ENCODE data around the gene HIBADH. TPM values are rescaled to one million over a fixed set of nuclear protein-coding genes. Genes with fewer than 3 reads are reported as not detected.

Gene HIBADH
- 10 to 100 TPM; 83.6 to 88.7 (median 88.0) TPM for polyA plus RNA-seq (ENCODE audit: insufficient read length in 3 of 3)
- long read RNA-seq, donor 1, transcript HIBADH-201 (8 exons, 1,990 nt) = major isoform, 37 of 65 reads
- long read RNA-seq, donor 1, partial matches to known transcripts = 28 of 65 reads
- long read RNA-seq, donor 1, other reads (novel, unspliced or antisense) = 0 of 65 reads
- long read RNA-seq, donor 2, transcript HIBADH-201 (8 exons, 1,990 nt) = major isoform, 37 of 79 reads
- long read RNA-seq, donor 2, partial matches to known transcripts = 41 of 79 reads
- long read RNA-seq, donor 2, other reads (novel, unspliced or antisense) = 0 of 79 reads
- long read RNA-seq, donor 3, transcript HIBADH-201 (8 exons, 1,990 nt) = major isoform, 29 of 69 reads
- long read RNA-seq, donor 3, partial matches to known transcripts = 39 of 69 reads
- long read RNA-seq, donor 3, other reads (novel, unspliced or antisense) = 0 of 69 reads
- long read RNA-seq, donor 4, transcript HIBADH-201 (8 exons, 1,990 nt) = major isoform, 33 of 72 reads
- long read RNA-seq, donor 4, partial matches to known transcripts = 39 of 72 reads
- long read RNA-seq, donor 4, other reads (novel, unspliced or antisense) = 0 of 72 reads
- long read RNA-seq, donor 5, transcript HIBADH-204 (2 exons, 570 nt) = minor isoform, 5 of 32 reads
- long read RNA-seq, donor 5, transcript HIBADH-201 (8 exons, 1,990 nt) = major isoform, 19 of 32 reads
- long read RNA-seq, donor 5, partial matches to known transcripts = 8 of 32 reads
- long read RNA-seq, donor 5, other reads (novel, unspliced or antisense) = 0 of 32 reads
- long read RNA-seq, donor 6, transcript HIBADH-201 (8 exons, 1,990 nt) = major isoform, 24 of 57 reads
- long read RNA-seq, donor 6, partial matches to known transcripts = 31 of 57 reads
- long read RNA-seq, donor 6, other reads (novel, unspliced or antisense) = 0 of 57 reads
- long read RNA-seq, donor 7, transcript HIBADH-201 (8 exons, 1,990 nt) = major isoform, 28 of 62 reads
- long read RNA-seq, donor 7, partial matches to known transcripts = 30 of 62 reads
- long read RNA-seq, donor 7, other reads (novel, unspliced or antisense) = 0 of 62 reads
- long read RNA-seq, donor 8, transcript HIBADH-201 (8 exons, 1,990 nt) = major isoform, 5 of 11 reads
- long read RNA-seq, donor 8, partial matches to known transcripts = 5 of 11 reads
- long read RNA-seq, donor 8, other reads (novel, unspliced or antisense) = 0 of 11 reads
- long read RNA-seq, donor 9, transcript HIBADH-201 (8 exons, 1,990 nt) = major isoform, 44 of 243 reads
- long read RNA-seq, donor 9, partial matches to known transcripts = 197 of 243 reads
- long read RNA-seq, donor 9, other reads (novel, unspliced or antisense) = 0 of 243 reads
- long read RNA-seq, donor 10, transcript HIBADH-201 (8 exons, 1,990 nt) = major isoform, 33 of 68 reads
- long read RNA-seq, donor 10, partial matches to known transcripts = 33 of 68 reads
- long read RNA-seq, donor 10, other reads (novel, unspliced or antisense) = 0 of 68 reads
- long read RNA-seq, donor 11, transcript HIBADH-201 (8 exons, 1,990 nt) = major isoform, 19 of 35 reads
- long read RNA-seq, donor 11, partial matches to known transcripts = 13 of 35 reads
- long read RNA-seq, donor 11, other reads (novel, unspliced or antisense) = 0 of 35 reads
- long read RNA-seq, donor 12, transcript HIBADH-201 (8 exons, 1,990 nt) = major isoform, 43 of 91 reads
- long read RNA-seq, donor 12, partial matches to known transcripts = 47 of 91 reads
- long read RNA-seq, donor 12, other reads (novel, unspliced or antisense) = 0 of 91 reads
- long read RNA-seq, donor 13, transcript HIBADH-201 (8 exons, 1,990 nt) = major isoform, 9 of 9 reads
- long read RNA-seq, donor 13, partial matches to known transcripts = 0 of 9 reads
- long read RNA-seq, donor 13, other reads (novel, unspliced or antisense) = 0 of 9 reads
- long read RNA-seq, donor 14, transcript HIBADH-201 (8 exons, 1,990 nt) = major isoform, 44 of 227 reads
- long read RNA-seq, donor 14, partial matches to known transcripts = 180 of 227 reads
- long read RNA-seq, donor 14, other reads (novel, unspliced or antisense) = 0 of 227 reads
- long read RNA-seq, donor 15, transcript HIBADH-201 (8 exons, 1,990 nt) = major isoform, 32 of 84 reads
- long read RNA-seq, donor 15, partial matches to known transcripts = 50 of 84 reads
- long read RNA-seq, donor 15, other reads (novel, unspliced or antisense) = 0 of 84 reads
- long read RNA-seq, donor 16, transcript HIBADH-201 (8 exons, 1,990 nt) = major isoform, 37 of 254 reads
- long read RNA-seq, donor 16, partial matches to known transcripts = 217 of 254 reads
- long read RNA-seq, donor 16, other reads (novel, unspliced or antisense) = 0 of 254 reads

- DNase-seq = peak; percentile 99
Measured at GRCh38 chr7:27662490-27663205, at the start of gene HIBADH. HIBADH (minus strand) TSS chr7:27662883; CDS start chr7:27662788, 95 bp downstream.

GRCh38 chr7:27712217-27712616, 49.5 kb upstream of the HIBADH start:
- no peak for DNase-seq

GRCh38 chr7:27709137-27710075, 46.7 kb upstream of the HIBADH start:
- DNase-seq = no peak

- DNase-seq = no peak
Measured at GRCh38 chr7:27708485-27708884, 45.8 kb upstream of the HIBADH start.

- DNase-seq = no peak
Measured at GRCh38 chr7:27705200-27705594, 42.5 kb upstream of the HIBADH start.

GRCh38 chr7:27704422-27705199, 41.9 kb upstream of the HIBADH start:
- DNase-seq = no peak

GRCh38 chr7:27703181-27703580, 40.5 kb upstream of the HIBADH start:
- no peak for DNase-seq

GRCh38 chr7:27700501-27700900, 37.8 kb upstream of the HIBADH start:
- no peak for DNase-seq

- DNase-seq = no peak
Measured at GRCh38 chr7:27699751-27700150, 37.1 kb upstream of the HIBADH start.

GRCh38 chr7:27697861-27698430, 35.3 kb upstream of the HIBADH start:
- no peak for DNase-seq

GRCh38 chr7:27695096-27695495, 32.4 kb upstream of the HIBADH start:
- no peak for DNase-seq

GRCh38 chr7:27693794-27694193, 31.1 kb upstream of the HIBADH start:
- DNase-seq = no peak

- no peak for DNase-seq
Measured at GRCh38 chr7:27690649-27691048, 28.0 kb upstream of the HIBADH start.

GRCh38 chr7:27689591-27690164, 27.0 kb upstream of the HIBADH start:
- DNase-seq = no peak

- DNase-seq = no peak
Measured at GRCh38 chr7:27689150-27689549, 26.5 kb upstream of the HIBADH start.

GRCh38 chr7:27688646-27689045, 26.0 kb upstream of the HIBADH start:
- DNase-seq = no peak
